ENCODE data around the gene LFNG.
A peak's percentile ranks its signal among the peaks of the same experiment; 100 is the strongest.

The LFNG gene

DNA sequence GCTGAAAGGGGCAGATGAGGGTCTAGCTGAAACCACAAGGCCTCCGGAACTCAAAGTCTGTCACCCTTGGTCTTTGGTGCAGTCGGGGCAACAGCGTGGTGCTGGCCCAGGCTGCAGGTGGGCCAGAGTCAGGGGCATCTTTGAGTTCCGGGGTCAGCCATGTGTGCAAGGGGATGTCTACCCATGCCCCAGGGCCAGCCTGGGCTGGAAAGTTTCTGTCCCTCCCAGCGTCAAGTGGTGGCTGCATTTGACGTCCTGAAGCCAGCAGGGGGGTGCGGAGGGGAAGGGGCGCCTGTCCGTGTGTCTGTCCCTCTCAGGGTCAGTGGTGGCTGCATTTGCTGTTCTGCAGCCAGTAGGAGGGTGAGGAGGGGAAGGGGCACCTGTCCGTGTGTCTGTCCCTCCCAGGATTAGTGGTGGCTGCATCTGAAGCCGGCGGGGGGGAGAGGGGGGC is 35.1 kb downstream of the LFNG start:
- Histone ChIP-seq H3K4me2 (ENCODE audit: low read length) (peak overlapping the region; percentile 97), H3K79me2 (ENCODE audit: insufficient read depth, low read length) (no peaks in the 10 kb centered on the region), H3K4me3 (ENCODE audit: low read depth, low read length, poor library complexity, severe bottlenecking) (peak overlapping the region; percentile 87), H2AFZ (ENCODE audit: low read length) (no peak overlapping the region), H3K27me3 (ENCODE audit: insufficient read depth, low read length) (no peaks in the 10 kb centered on the region), H3K27ac (ENCODE audit: low read depth, low read length, poor library complexity, severe bottlenecking) (peak overlapping the region; percentile 44), H3K9ac (ENCODE audit: low read length) (peak overlapping the region; percentile 65), H3K36me3 (ENCODE audit: insufficient read depth, low read length) (peaks cover 11% of the 10 kb centered on the region), H3F3A (ENCODE audit: insufficient read depth, low read length) (no peaks in the 10 kb centered on the region), H3K9me2 (ENCODE audit: low read depth, low read length) (no peaks in the 10 kb centered on the region), H3K9me3 (ENCODE audit: low read length) (no peaks in the 10 kb centered on the region), H4K20me1 (ENCODE audit: insufficient read depth, low read length) (no peaks in the 10 kb centered on the region), H3K4me1 (ENCODE audit: insufficient read depth, low read length, severe bottlenecking) (peaks cover 26% of the 10 kb centered on the region)
- no peak for TF ChIP-seq EZH2 (IDR thresholded peaks at IDR 0.05; ENCODE audit: borderline replicate concordance, low read length)
- TF ChIP-seq, protein P1, sequence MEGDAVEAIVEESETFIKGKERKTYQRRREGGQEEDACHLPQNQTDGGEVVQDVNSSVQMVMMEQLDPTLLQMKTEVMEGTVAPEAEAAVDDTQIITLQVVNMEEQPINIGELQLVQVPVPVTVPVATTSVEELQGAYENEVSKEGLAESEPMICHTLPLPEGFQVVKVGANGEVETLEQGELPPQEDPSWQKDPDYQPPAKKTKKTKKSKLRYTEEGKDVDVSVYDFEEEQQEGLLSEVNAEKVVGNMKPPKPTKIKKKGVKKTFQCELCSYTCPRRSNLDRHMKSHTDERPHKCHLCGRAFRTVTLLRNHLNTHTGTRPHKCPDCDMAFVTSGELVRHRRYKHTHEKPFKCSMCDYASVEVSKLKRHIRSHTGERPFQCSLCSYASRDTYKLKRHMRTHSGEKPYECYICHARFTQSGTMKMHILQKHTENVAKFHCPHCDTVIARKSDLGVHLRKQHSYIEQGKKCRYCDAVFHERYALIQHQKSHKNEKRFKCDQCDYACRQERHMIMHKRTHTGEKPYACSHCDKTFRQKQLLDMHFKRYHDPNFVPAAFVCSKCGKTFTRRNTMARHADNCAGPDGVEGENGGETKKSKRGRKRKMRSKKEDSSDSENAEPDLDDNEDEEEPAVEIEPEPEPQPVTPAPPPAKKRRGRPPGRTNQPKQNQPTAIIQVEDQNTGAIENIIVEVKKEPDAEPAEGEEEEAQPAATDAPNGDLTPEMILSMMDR (IDR thresholded peaks at IDR 0.05; ENCODE audit: low read length) = no peak

DNA sequence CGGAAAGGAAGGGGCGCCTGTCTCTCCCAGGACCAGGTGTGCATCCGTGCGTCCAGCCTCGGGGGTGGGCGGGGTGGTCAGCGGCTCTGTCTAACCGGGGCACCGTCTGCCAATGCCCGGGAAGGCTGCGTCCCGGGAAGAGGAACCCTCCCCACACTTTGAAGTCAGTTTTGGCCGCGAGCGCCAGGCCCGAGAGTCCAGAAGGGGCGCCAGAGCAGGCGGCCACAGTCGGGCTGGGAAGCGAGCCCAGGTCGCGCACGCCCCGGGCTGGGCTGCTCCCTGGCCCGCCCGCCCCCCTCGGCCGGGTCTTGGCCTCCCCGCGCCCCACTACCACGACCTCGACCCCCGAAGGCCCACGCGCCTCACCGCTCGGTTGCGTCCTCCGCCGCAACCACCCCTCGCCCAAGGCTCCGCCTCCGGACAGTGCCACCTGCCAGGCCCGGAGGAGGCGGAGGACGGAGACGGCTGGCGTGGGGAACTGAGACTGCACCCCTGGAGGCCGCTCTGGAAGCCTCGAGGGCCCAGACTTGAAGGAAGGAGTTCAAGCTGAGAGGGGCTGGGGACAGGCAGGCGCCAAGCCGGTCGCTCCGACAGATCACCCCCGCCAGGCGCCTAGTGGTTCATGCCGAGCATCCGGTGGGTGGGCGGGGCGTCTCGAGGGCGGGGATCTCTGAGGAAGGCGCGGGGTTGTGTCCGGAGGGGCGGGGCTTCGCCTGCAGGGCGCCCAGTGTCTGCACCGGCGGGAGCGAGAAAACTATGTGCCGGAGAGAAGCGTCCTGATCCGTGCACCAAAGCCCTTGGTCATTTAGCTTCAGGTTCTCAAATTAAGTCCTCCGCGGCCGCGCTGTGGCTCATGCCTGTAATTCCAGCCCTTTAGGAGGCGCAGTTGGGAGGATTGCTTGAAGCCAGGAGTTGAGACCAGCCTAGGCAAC is 35.8 kb downstream of the LFNG start, which contains the start of gene BRAT1:
BRAT1 (minus strand) TSS at position 404 of the 932 bp plus-strand sequence. CDS start 1,093 bp downstream, outside the sequence.
- TF ChIP-seq, protein P1 (IDR thresholded peaks at IDR 0.05; ENCODE audit: low read length) = peak; percentile 41; the same call in 1 of the 2 replicates
- TF ChIP-seq EZH2 (IDR thresholded peaks at IDR 0.05; ENCODE audit: borderline replicate concordance, low read length) = no peak
- peak within 1 kb of the TSS; percentile 74 for H3K27ac ChIP-seq (ENCODE audit: low read depth, low read length, poor library complexity, severe bottlenecking)
- no peaks in the 10 kb centered on the region for H3K27me3 ChIP-seq (ENCODE audit: insufficient read depth, low read length)
- peak within 1 kb of the TSS; percentile 87 for H3K4me3 ChIP-seq (ENCODE audit: low read depth, low read length, poor library complexity, severe bottlenecking)
- peak within 1 kb of the TSS; percentile 97 for H3K4me2 ChIP-seq (ENCODE audit: low read length)
- H3K36me3 ChIP-seq (ENCODE audit: insufficient read depth, low read length) = peaks cover 11% of the 10 kb centered on the region
- H4K20me1 ChIP-seq (ENCODE audit: insufficient read depth, low read length) = no peaks in the 10 kb centered on the region
- peaks cover 26% of the 10 kb centered on the region for H3K4me1 ChIP-seq (ENCODE audit: insufficient read depth, low read length, severe bottlenecking)
- no peaks in the 10 kb centered on the region for H3F3A ChIP-seq (ENCODE audit: insufficient read depth, low read length)
- no peaks in the 10 kb centered on the region for H3K9me3 ChIP-seq (ENCODE audit: low read length)
- H3K9ac ChIP-seq (ENCODE audit: low read length) = peak within 1 kb of the TSS; percentile 65
- no peaks in the 10 kb centered on the region for H3K9me2 ChIP-seq (ENCODE audit: low read depth, low read length)
- no peaks in the 10 kb centered on the region for H3K79me2 ChIP-seq (ENCODE audit: insufficient read depth, low read length)
- no peak within 1 kb of the TSS for H2AFZ ChIP-seq (ENCODE audit: low read length)

DNA sequence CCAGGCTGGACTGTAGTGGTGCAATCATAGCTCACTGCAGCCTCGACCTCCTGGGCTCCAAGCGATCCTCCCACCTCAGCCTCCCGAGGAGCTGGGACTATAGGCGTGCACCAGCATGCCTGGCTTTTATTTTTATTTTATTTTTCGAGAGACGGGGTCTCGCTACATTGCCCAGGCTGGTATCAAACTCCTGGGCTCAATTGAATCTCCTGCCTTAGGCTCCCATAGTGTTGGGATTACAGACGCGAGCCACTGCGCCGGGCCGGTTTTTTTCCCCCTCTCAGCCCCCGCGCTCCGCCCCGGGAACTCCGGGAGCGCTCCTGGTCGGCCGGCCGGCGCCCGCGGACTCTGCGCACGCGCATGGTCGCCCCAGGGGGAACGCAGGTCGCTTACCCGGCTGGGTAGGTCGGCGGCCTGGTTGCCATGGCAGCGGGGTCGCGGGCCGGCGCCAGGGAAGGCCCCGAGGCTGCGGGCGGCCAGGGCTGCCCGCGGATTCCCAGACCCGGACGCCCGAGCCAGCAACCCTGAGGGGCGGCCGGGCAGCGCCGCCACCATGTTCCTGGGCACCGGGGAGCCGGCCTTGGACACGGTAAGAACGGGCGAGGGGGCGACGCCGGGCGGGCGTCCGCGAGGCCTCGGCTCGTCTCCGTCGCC is 39.2 kb downstream of the LFNG start, which contains the start of gene IQCE:
IQCE (plus strand) TSS at position 351 of the 654 bp plus-strand sequence; CDS start at position 554, 203 bp downstream.
- peak within 1 kb of the TSS; percentile 59; the same call in 1 of the 2 replicates for H3K9ac ChIP-seq (ENCODE audit: low read length)
- H3F3A ChIP-seq (ENCODE audit: insufficient read depth, low read length) = no peaks in the 10 kb centered on the region
- H4K20me1 ChIP-seq (ENCODE audit: insufficient read depth, low read length) = no peaks in the 10 kb centered on the region
- H2AFZ ChIP-seq (ENCODE audit: low read length) = no peak within 1 kb of the TSS
- no peaks in the 10 kb centered on the region for H3K9me2 ChIP-seq (ENCODE audit: low read depth, low read length)
- H3K4me3 ChIP-seq (ENCODE audit: low read depth, low read length, poor library complexity, severe bottlenecking) = peak within 1 kb of the TSS; percentile 68
- H3K9me3 ChIP-seq (ENCODE audit: low read length) = no peaks in the 10 kb centered on the region
- H3K4me1 ChIP-seq (ENCODE audit: insufficient read depth, low read length, severe bottlenecking) = peaks cover 21% of the 10 kb centered on the region
- H3K36me3 ChIP-seq (ENCODE audit: insufficient read depth, low read length) = peaks cover under 1% of the 10 kb centered on the region; the same call in 1 of the 2 replicates
- H3K4me2 ChIP-seq (ENCODE audit: low read length) = peak within 1 kb of the TSS; percentile 80
- H3K79me2 ChIP-seq (ENCODE audit: insufficient read depth, low read length) = no peaks in the 10 kb centered on the region
- no peaks in the 10 kb centered on the region for H3K27me3 ChIP-seq (ENCODE audit: insufficient read depth, low read length)
- TF ChIP-seq, protein P1 (IDR thresholded peaks at IDR 0.05; ENCODE audit: low read length) = no peak
- no peak for TF ChIP-seq EZH2 (IDR thresholded peaks at IDR 0.05; ENCODE audit: borderline replicate concordance, low read length)
- no peak within 1 kb of the TSS for H3K27ac ChIP-seq (ENCODE audit: low read depth, low read length, poor library complexity, severe bottlenecking)
